HepG2 (cell line): ENCODE data around the gene VSTM5. TPM values are rescaled to one million over a fixed set of nuclear protein-coding genes. Genes with fewer than 3 reads are reported as not detected.

Experiments used
- DMAP1 ChIP-seq: IDR thresholded peaks from 2 replicates; pipeline ENCODE4 v1.6.1; 2016
- ETS1 ChIP-seq: sonication (generic); formaldehyde crosslinking; IDR thresholded peaks from 2 replicates; pipeline ENCODE4 v1.4.0; 2020; ENCODE audit warnings: missing genetic modification reagents
- GATAD2A ChIP-seq: IDR thresholded peaks from 2 replicates; pipeline ENCODE4 v1.6.1; 2016
- GLI4 ChIP-seq: sonication (generic); formaldehyde crosslinking; IDR thresholded peaks from 2 replicates; pipeline ENCODE4 v1.5.1; 2020; ENCODE audit warnings: missing genetic modification reagents, mild to moderate bottlenecking, moderate library complexity, borderline replicate concordance
- HINFP ChIP-seq: sonication (generic); formaldehyde crosslinking; IDR thresholded peaks from 2 replicates; pipeline ENCODE4 v1.4.0; 2020; ENCODE audit warnings: low read depth, mild to moderate bottlenecking, missing genetic modification reagents
- HMGXB4 ChIP-seq, 2 experiments: sonication (generic) in 1 of 2; formaldehyde crosslinking in 1 of 2; IDR thresholded peaks; 2 replicates each; pipeline versions ENCODE4 v1.4.0 to v1.6.1; 2018 to 2020; ENCODE audit warnings: missing genetic modification reagents in 2 of 2, borderline replicate concordance in 1 of 2, low read depth in 1 of 2, mild to moderate bottlenecking in 1 of 2, missing biosample characterization in 1 of 2
- HOXA5 ChIP-seq: sonication (generic); formaldehyde crosslinking; IDR thresholded peaks from 2 replicates; pipeline ENCODE4 v1.4.0; 2020; ENCODE audit warnings: missing genetic modification reagents
- IRF1 ChIP-seq: sonication (generic); formaldehyde crosslinking; IDR thresholded peaks from 2 replicates; pipeline ENCODE4 v1.4.0; 2020; ENCODE audit warnings: low read depth, mild to moderate bottlenecking, missing genetic modification reagents
- KLF6 ChIP-seq: IDR thresholded peaks from 2 replicates; pipeline ENCODE4 v1.8.0; 2016; ENCODE audit warnings: missing biosample characterization, missing genetic modification reagents
- MNT ChIP-seq: fragments of 450-650 bp; IDR thresholded peaks from 2 replicates; pipeline ENCODE4 v1.6.1; 2016
- PREB ChIP-seq: sonication (generic); formaldehyde crosslinking; IDR thresholded peaks from 2 replicates; pipeline ENCODE4 v1.4.0; 2020; ENCODE audit warnings: missing genetic modification reagents
- WIZ ChIP-seq: sonication (generic); formaldehyde crosslinking; IDR thresholded peaks from 2 replicates; pipeline ENCODE4 v1.5.1; 2020; ENCODE audit warnings: mild to moderate bottlenecking, missing genetic modification reagents
- ZC3H4 ChIP-seq: sonication (generic); formaldehyde crosslinking; IDR thresholded peaks from 2 replicates; pipeline ENCODE4 v1.4.0; 2020; ENCODE audit warnings: missing genetic modification reagents, borderline replicate concordance
- ZMYM4 ChIP-seq: sonication (generic); formaldehyde crosslinking; IDR thresholded peaks from 2 replicates; pipeline ENCODE4 v1.8.1; 2023; ENCODE audit warnings: mild to moderate bottlenecking, missing genetic modification reagents
- ZNF136 ChIP-seq: sonication (generic); formaldehyde crosslinking; IDR thresholded peaks from 2 replicates; pipeline ENCODE4 v1.8.1; 2022; ENCODE audit warnings: low read depth, mild to moderate bottlenecking, moderate library complexity, missing genetic modification reagents
- ZNF260 ChIP-seq: sonication (generic); formaldehyde crosslinking; IDR thresholded peaks from 2 replicates; pipeline ENCODE4 v1.4.0; 2020; ENCODE audit warnings: missing genetic modification reagents, low read depth, mild to moderate bottlenecking, borderline replicate concordance
- ZNF570 ChIP-seq: sonication (generic); formaldehyde crosslinking; IDR thresholded peaks from 2 replicates; pipeline ENCODE4 v1.4.0; 2020; ENCODE audit warnings: mild to moderate bottlenecking, missing genetic modification reagents, borderline replicate concordance
- ZNF704 ChIP-seq: sonication (generic); formaldehyde crosslinking; IDR thresholded peaks from 2 replicates; pipeline ENCODE4 v1.8.1; 2023; ENCODE audit warnings: mild to moderate bottlenecking, inconsistent platforms, moderate library complexity, missing genetic modification reagents, borderline replicate concordance
- polyA plus RNA-seq, 8 experiments: library from polyadenylated mRNA; depleted of rRNA in 3 of 8; stranded (reverse) in 7 of 8; unstranded in 1 of 8; fragments of >200 nt; fragmentation: Illumina TruSeq in 4 of 8; extraction: Trizol in 4 of 8; gene quantifications; 2 replicates each; pipeline versions ENCODE4 v1.2.1 to v1.2.3, GENCODE V29; 2011 to 2016; ENCODE audit warnings: low read depth in 4 of 8, missing spikeins in 1 of 8, mixed read lengths in 1 of 8; ENCODE audit not compliant: insufficient read depth in 1 of 8
- total RNA-seq, 5 experiments: library from RNA; depleted of rRNA; stranded (reverse); fragments of >200 nt; fragmentation: Illumina TruSeq; extraction: Trizol; gene quantifications; 2 replicates each; pipeline ENCODE4 v1.2.3, GENCODE V29; 2016; ENCODE audit warnings: low read depth in 1 of 5

VSTM5 gene
- total and polyA plus RNA-seq, 2 of the 13 experiments (the other 11 are each of a cell fraction or from before 2014, with no cell fraction given) = not detected

DNA sequence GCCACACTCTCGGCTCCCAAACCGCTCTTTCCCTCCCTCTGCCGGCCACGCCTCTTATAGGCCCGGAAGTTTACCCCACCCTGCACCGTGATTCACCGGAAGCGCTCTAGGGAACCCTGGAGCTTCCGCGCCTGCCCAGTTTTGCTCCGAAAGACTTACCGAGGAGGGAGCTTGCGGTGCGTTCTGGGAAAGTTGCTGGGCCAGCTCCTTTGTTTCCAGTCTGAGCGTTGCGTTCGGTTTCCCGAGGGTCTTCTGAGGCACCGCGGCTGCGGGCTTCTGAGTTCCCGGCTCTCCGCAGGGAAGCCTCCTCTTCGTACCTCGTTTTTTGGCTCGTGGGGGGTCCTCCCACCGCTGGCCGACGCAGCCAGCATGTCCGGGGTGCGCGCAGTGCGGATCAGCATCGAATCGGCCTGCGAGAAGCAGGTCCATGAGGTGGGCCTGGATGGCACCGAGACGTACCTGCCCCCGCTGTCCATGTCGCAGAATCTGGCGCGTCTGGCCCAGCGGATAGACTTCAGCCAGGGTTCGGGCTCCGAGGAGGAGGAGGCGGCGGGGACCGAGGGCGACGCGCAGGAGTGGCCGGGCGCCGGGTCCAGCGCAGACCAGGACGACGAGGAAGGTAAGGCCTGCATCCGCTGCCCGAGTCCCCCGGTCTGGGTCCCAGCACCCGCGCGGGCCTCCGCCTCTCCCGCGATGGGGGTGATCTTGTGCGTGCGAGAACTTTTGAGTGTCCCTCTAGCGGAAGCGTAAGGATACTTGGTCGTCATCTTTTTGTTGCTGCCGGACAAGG is 66.1 kb downstream of the VSTM5 start, which contains the start of gene MED17 (continued):
- TF ChIP-seq HMGXB4 (CRISPR knock-in tag; IDR thresholded peaks at IDR 0.05; ENCODE audit: borderline replicate concordance in 1 of 2, low read depth in 1 of 2) = peak; percentile 77 to 94
- TF ChIP-seq ETS1 (CRISPR knock-in tag) = no peak
- peak; percentile 88; the same call in 1 of the 2 replicates for TF ChIP-seq DMAP1 (CRISPR knock-in tag)
- TF ChIP-seq ZNF260 (CRISPR knock-in tag) = no peak
- no peak for TF ChIP-seq ZNF570 (CRISPR knock-in tag)
- TF ChIP-seq ZNF136 (CRISPR knock-in tag) = 0 out of 2 replicates have a peak, but pooled peaks have one; percentile 15
- TF ChIP-seq ZMYM4 = peak; percentile 65; the same call in 1 of the 2 replicates
- peak; percentile 36; the same call in 1 of the 2 replicates for TF ChIP-seq ZNF704 (CRISPR knock-in tag)
- no peak for TF ChIP-seq PREB (CRISPR knock-in tag)
- peak; percentile 42; the same call in 1 of the 2 replicates for TF ChIP-seq GATAD2A (CRISPR knock-in tag)
- no peak for TF ChIP-seq WIZ (CRISPR knock-in tag)
- 0 out of 2 replicates have a peak, but pooled peaks have one; percentile 10 for TF ChIP-seq HOXA5 (CRISPR knock-in tag)
- no peak; the same call in 1 of the 2 replicates for TF ChIP-seq ZC3H4 (CRISPR knock-in tag)
- no peak; the same call in 1 of the 2 replicates for TF ChIP-seq GLI4 (CRISPR knock-in tag)
- peak; percentile 31; the same call in 1 of the 2 replicates for TF ChIP-seq MNT
- no peak for TF ChIP-seq KLF6
- 0 out of 2 replicates have a peak, but pooled peaks have one; percentile 36 for TF ChIP-seq IRF1 (CRISPR knock-in tag)
- no peak; the same call in 1 of the 2 replicates for TF ChIP-seq HINFP (CRISPR knock-in tag)
